GM21576 (cell line): ENCODE data around the gene DIAPH2.

Experiments
- ATAC-seq: cut with Tn5 transposase; IDR thresholded peaks from one replicate; pipeline ENCODE4 v1.9.1; 2021; ENCODE audit warnings: mild to moderate bottlenecking, moderate library complexity; ENCODE audit not compliant: unreplicated experiment

The DIAPH2 gene

DNA sequence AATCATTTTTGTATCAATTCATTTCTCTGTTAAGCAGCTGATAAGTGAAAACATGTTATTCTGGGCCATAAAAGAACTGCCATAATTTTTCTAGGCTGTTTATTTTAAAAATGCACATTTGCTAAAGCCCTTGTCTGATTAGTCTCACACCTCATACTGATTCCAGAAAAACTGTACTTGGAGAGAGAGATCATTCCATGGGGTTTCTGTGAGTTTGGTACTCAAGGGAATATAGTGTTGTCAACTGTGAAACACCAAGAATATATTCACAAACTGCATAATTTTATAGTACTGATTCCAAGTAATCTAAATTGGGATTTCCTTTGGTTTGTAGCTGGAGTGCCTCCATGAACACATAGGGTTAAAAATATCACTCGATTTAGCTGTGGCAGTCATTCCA lies 746.6 kb downstream of the DIAPH2 start:
- ATAC-seq: no peak

DNA sequence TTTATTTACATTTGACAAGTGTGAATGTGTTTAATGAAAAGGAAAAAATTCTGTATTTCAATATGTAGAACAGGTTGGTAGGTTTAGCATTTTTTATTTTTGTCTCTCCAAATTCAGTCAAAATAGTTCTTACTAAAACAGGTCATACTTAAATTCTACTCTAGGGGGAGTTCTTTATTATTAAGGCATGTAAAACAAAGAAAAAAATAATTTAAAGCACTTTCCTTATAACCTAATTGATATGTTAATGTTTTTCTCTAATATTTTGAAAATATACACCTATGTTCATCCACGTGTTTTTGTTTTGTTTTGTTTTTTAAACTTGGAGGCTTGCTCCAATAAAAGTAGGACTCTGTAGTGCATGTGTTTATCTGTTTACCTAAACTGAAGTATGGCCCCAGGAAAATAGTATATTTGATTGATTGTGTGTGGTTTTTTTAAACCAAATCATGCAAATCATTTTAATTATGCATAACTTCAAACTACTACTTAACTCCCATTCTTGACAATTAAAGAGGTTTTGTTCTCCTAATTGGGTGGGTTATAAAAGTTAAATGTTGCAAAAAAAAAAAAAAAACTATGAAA lies 761.7 kb downstream of the DIAPH2 start:
- no peak for ATAC-seq

DNA sequence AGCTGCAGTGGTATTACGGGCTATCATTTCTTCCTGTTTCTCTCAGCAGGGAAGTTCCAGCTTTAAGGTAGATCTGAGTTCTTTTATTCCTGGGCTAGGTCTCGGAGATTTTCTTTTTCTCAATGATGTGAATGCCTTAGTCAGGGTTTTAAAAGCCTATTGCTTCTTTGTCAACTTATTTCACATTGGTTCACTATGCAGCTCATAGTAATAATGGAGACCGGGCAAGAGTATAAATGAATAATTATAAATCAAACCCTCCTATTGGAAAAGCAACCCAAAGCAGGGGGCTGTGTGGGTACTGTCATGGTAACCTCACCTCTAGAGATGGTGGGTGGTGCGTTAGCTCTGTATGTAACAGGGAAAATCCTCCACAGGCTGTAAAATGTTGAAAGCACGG lies 762.7 kb downstream of the DIAPH2 start:
- ATAC-seq: no peak

DNA sequence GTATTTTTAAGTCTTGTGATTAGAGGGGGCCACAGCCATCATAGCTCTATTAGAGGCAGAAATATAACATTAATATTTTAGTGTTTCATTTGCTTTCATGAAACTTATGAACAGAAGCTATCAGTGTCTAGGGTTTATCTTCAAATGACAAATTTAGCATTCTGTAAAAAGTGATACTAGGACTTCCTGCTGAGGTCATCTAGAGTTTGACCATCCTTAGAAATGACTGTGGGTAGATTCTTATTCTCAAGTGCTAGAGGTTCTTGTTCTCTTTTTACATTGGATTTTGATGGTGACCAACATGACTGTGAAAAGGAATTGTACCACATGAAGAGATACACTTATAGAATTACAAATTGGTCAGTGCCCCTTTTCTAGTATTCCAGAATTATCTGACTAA lies 767.6 kb downstream of the DIAPH2 start:
- ATAC-seq: no peak

DNA sequence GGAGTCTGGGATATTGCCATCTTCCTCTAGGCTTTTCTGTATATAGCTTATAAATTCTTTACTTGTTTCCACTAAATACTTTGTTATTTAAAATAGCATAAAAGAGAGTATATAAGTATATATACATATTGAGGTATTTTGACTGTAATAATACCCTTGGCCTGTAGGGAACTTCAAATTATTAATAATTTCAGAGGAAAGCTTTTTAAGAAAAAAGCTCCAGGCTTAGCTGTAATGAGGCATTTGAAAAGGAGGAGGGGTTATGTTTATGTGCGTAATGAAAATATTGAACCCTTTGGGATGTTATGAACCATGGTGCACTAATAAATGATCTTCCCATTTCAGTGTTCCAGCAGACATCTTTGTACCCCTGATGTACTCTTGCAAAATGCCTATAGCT lies 777.1 kb downstream of the DIAPH2 start:
- ATAC-seq: no peak

DNA sequence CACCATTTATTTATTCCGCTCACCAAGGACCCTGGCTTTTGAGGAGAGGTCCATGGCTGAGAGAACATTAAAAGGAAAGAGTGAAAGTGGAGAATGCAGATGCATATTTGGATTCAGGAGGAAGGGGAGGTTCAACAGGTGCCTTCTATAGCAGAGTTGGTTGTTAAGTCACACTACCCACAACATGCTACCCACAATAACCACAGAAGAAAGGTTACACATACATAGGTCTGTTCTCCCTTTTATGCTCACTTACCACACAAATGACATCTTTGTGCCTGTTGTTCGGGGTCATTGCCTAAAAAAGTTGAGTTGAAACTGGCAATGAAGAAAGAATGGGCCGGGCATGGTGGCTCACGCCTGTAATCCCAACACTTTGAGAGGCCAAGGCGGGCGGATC lies 786.4 kb downstream of the DIAPH2 start:
- ATAC-seq: no peak

DNA sequence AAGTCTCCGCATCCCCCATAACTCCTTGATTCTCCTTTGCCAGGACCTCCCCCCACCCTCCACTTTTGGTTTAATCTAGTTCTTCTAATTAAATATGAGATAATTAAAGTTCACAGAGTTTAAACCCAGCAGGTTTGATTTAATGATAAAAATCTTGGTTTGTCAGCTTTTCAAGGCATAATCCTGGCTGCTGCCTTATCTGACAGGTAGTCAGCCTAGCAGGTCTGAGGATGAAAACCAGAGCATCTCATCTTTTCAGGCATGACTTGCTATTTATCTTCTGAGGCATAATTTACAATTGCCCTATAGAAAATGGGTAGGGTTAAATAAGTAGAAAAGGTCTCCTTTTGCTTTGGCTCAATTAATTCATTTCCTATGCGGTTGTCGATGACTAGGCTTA lies 790.3 kb downstream of the DIAPH2 start:
- no peak for ATAC-seq

DNA sequence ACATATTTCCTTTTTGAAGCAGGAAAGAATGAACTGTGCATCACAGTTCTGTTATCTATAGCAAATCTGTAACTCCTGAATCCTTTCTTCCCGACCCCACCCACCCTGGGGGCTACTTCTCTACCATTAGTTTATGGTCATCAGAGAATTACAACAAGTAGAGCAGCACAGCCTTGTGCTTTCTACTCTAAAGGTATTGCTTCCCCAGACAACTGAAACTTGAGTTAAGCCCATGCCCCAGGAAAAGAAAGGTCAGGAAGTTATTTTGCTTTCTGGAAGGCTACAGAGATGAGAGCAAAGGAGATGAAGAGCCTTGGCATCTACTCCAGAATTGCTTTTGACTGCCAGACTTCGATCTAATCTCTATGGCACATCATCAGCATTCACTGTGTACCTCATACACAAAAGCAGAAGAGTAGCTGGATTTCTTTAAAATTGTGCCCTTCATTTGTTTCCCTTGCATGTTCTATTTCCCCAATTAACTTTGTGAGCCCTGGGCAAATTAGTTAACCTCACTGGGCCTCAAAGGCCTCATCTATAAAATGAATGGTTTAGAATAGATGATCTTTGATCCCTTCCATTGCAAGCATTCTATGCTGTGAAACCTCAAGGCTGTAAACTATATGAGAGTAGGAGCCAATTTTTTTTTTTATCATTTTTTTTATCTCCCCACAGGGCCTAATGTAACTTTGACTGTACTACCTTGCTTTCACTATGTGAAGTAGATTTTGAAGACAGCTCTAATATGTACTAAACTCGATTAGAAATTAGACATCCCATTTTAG lies 794.7 kb downstream of the DIAPH2 start:
- ATAC-seq: no peak

DNA sequence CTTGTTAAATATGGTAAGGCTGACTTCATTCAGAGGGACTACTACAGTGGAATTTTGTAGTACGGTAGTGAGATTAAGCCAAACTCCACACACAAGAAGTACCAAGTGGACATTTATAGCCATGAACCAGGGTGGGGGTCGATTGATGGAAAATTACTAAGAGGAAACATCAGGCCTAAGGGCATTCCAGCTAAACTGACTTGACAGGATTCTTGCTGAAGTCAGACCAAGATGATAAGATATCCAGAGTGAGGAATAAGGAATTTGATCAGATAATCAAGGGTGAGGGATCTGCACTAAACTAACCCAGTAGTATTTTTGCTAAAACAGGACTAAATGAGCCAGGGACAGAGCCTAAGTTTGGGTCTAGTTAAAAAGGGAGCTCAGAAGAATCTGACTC lies 796.6 kb downstream of the DIAPH2 start:
- ATAC-seq: no peak

DNA sequence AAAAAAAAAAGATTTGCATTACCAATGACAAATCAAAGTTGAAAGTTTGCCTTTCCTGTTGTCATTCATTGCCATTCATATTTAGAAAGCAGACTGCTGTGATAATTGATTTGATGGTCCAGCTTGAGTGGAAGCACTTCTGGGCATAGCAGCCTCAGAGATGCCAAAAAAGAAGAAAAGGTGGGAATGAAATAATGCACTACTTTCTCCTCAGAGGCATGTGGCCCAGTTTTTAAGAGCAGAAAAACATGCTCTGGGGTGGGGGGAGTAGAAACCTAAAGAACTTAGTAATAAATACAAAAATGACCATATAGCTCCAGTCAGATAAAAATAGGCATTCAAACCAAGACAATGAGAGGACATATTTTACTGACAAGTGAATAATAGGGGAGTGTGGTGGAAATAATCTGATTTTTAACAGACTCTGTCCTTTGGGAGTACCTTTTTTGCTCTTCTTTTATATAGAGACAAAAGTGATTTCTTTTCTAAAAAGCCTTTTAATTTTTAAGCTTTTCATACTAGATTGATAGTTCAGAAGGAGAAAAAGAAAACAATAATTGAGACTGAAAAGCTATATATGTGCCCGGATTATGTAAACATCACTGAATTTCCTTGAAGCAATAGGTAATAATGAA lies 798.1 kb downstream of the DIAPH2 start:
- ATAC-seq: no peak

DNA sequence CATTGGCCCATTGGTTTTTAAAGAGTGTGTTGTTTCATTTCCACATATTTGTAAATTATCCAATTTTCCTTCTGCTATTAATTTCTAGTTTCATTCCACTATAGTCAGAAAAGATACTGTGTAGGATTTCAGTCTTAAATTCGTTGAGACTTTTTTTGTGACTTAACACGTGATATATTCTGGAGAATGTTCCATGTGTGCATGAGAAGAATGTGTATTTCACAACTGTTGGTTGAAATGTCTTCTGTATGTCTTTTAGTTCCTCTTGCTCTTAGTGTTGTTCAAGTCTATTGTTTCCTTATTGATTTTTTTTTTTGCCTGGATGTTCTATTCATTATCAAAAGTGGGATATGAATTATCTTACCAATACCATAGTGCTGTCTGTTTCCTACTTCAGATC lies 806.0 kb downstream of the DIAPH2 start:
- no peak for ATAC-seq

DNA sequence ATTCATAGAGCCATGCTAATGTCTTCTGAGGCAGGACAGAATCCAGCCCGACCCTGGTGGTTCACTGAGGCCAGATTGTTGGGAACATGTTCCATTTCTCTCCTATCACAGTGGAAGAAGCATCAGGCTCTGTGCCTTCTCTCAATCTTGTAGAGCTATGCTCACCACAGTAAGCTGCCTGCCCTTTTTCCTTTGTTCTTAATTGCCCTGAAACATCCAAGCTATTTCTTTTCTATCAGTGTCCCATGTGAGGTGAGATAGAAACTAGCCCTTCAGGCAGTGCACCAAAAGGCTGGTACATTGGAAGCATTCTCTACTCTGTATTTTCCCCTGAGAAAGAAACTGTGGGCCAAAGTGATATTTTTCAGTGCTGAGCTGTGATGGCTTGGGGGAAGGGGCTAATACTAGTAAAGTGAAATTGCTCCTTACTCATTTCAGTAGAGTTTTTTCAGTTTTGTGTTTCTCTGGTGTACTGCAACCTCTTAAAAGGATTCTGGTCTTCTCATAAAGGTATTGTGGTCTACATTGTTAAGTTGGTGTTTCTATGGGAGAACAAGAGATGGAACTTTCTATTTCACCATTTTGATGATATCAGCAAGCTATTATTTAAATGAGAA lies 810.2 kb downstream of the DIAPH2 start:
- peak; percentile 89 for ATAC-seq

DNA sequence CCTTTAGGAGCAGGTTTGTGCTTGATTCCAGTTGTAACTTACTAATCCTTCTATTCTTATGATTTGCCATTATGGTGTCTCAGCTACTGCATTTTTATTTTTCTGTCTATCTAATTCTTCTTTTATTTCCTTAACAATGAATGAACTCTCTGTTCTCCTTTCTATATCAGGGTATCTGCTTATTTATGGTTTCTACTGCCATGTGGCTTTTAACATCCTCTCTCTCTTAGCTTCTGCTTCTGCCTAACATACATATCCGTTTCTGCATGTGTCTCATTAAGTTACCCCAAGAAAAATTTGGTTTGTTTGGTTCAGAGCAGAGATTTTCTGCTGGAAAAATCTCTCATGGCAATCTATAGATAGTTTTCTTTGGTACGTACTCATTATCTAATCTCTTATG lies 813.5 kb downstream of the DIAPH2 start:
- ATAC-seq: no peak

DNA sequence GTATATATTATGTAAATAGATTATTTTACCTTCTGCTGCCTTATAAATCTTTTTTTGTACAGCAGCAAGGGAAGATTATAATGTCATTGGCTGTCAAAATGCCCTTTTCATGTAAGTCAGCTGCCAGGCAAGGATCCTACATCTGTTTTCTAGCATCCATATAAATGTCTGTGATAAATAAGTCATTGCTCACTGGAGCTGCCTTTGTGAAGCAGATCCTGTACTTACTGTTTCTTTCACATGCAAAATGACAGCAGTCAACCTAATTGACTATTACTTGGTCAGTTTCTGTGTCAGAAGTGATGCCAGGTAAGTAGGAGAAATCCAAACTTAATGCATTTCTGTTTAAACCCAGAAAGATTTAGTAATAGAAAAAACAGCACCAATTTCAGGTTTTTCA lies 819.8 kb downstream of the DIAPH2 start:
- no peak for ATAC-seq

DNA sequence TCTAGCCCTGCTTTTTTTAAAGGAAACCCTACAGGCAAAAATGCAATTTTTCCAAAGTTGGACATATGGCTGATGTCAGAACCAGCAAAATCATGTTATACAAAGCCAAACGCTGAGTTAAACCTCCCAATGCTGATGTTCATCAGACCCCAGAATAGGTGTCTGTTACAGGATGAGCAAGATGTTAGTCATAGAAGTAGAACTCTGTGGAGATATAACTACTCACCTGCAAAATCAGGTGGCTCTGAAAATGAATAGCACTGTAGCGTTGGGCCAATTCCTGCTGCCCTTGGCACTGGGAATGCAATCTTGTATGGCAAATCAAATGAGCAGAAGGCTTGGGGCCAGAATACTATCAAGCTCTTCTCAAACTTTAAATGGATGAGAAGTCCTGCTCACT lies 833.1 kb downstream of the DIAPH2 start:
- ATAC-seq: no peak

DNA sequence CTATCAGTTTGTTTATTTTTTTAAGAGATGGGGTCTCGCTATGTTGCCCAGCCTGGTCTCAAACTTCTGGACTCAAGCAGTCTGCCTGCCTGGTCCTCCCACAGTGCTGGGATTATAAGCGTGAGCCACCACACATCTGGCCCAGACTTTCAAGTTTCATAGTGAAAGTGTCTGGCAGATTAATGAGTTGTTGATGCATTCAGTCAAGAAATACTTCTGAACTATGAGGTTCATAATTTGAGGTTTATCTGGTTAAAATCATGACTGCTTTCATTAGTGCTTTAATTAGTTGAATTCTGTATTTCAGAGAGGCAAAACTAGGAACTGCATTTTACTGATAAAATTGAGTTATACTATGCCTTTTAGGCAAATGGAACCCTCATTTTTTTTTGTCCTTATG lies 837.7 kb downstream of the DIAPH2 start:
- ATAC-seq: no peak

DNA sequence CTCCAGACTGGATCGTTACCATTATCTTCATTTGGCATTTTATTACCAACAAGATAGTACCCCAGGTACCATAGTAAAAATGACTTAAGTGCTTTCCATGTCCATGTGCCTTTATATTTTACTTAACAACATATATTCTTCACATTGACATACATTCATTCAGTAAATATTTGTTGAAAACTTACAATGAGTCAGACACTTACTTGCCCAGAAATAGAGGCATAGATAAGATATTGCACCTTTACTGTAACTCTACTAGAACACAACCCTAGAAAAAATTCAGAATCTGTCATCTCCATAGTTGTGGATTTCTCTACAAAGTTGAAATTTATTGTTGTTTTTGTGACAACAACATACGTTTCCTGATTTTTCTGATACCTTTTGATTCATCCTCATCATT lies 839.7 kb downstream of the DIAPH2 start:
- ATAC-seq: no peak

DNA sequence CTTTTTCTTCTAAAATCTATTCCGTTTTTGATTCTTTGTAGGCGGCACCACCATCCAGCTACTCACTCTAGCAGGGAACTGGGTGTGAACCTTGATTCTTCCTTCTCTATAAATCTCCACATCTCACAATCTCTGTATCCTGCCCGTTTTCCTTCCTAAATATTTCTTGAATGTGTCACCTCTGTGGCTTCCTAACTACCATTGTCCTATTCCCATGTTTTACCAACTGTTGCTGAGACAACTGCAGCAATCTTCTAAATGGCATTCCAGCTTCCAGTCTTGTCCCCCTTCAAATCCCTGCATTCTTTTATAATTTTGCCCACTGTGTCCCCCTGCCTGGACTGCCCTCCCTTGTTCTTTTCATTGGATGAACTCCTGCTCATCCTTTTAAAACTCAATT lies 840.4 kb downstream of the DIAPH2 start:
- ATAC-seq: no peak

DNA sequence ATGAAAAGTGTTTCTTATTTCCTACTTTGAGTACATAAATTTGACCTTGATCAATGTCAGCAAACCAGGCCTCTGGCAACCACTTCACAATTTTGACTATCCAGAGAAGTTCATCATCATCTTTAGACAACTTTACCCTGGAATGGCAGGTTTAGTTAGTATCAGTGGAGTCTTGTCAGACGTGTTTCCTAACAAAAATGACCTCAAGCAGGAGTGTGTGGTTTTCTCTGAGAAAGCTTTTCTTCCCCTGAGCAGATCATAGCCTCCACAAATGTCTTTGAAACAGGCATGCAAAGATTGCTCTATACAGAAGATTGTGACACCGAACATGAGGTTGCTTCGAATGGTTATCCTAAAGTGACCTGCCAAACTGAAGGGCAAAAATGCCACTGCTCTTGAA lies 841.3 kb downstream of the DIAPH2 start:
- no peak for ATAC-seq

DNA sequence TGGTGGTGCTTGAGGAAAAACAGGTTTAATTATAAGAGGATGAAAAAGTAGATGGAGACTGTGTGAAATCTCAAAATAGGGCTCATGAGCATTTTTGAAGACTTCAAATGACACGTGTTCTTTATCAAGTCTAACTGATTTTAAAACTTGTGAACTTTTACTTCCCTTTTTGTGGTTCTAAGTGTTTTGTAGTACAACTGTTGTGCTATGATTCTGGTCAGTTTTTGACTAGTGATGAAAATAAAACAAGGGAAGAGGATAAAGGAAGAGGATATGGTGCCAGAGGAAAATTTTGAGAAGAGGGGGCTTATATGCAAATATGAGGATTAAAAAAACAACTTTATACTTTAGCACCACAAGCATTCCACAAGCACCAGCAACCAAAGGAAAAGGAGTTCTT lies 843.1 kb downstream of the DIAPH2 start:
- no peak for ATAC-seq

DNA sequence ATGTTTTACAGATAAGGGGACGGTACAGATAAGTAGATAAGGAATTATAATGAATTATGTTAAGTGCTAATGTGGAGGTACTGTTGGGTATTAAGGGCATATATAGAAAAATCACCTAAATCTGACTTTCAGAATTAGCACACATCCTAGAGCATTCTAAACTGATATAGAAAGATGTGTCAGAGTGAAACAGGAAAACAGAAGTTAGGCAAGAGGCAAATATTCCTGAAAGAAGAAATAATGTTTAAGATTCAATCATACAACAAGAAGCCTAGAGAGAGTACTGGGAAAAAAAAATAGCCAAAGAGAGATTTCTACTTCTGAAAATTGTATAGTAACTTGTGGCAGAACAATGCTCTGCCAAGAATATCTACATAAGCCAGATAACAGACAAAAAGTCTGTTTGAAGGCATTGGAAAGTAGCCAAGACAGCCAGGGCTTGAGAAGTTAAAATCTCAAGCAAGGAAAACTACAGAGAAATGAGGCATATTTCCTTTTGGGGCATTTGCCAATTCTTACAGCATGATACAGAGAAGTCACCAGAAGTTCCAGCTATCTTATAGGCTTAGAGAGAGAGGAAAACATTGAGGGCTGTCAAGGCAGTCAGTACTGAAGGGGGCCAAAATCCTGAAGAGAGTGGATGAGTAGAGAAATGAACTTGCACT lies 845.0 kb downstream of the DIAPH2 start:
- no peak for ATAC-seq
